Keratinocyte (primary cell): ENCODE results near the gene MS4A6E. TPM values are rescaled to one million over a fixed set of nuclear protein-coding genes. Genes with fewer than 3 reads are reported as not detected.

ENCODE experiments used
- DNase-seq: peaks from one replicate; pipeline ENCODE4 v3.0.0-alpha.2; 2011; ENCODE audit warnings: low read depth, missing footprints, low spot score
- FAIRE-seq: peaks from 2 replicates; lab custom pipeline; 2011; peaks lifted over from hg19 to GRCh38; lab: Jason Lieb, UNC
- H2AFZ ChIP-seq: 2 replicates; pipeline ENCODE4 v1.6.0; 2012; ENCODE audit warnings: low read length, control low read depth, inconsistent platforms; ENCODE audit not compliant: control insufficient read depth
- H3K27ac ChIP-seq: 2 replicates; pipeline ENCODE4 v1.5.1; 2011; ENCODE audit warnings: low read length; ENCODE audit not compliant: control insufficient read depth, insufficient read depth
- H3K27me3 ChIP-seq: 3 replicates; pipeline ENCODE4 v1.6.0; 2011; ENCODE audit warnings: low read length; ENCODE audit not compliant: control insufficient read depth, insufficient read depth; ENCODE audit errors: extremely low read depth
- H3K36me3 ChIP-seq, 2 experiments: 2 replicates in 1 of 2; 3 replicates in 1 of 2; pipeline ENCODE4 v1.5.1; 2011; ENCODE audit warnings: low read length in 2 of 2, mild to moderate bottlenecking in 1 of 2; ENCODE audit not compliant: control insufficient read depth in 2 of 2, insufficient read depth in 2 of 2; ENCODE audit errors: extremely low read depth in 1 of 2
- H3K4me1 ChIP-seq: 3 replicates; pipeline ENCODE4 v1.5.1; 2011; ENCODE audit warnings: low read length; ENCODE audit not compliant: control insufficient read depth, insufficient read depth; ENCODE audit errors: extremely low read depth
- H3K4me2 ChIP-seq: 3 replicates; pipeline ENCODE4 v1.6.0; 2011; ENCODE audit warnings: low read depth, low read length; ENCODE audit not compliant: control insufficient read depth, insufficient read depth; ENCODE audit errors: extremely low read depth
- H3K4me3 ChIP-seq, 3 experiments: fragments of 200-600 bp in 1 of 3; sonication (generic) in 1 of 3; 2 replicates in 2 of 3; 3 replicates in 1 of 3; pipeline ENCODE4 v1.5.1; 2011 to 2016; ENCODE audit warnings: low read length in 3 of 3, mild to moderate bottlenecking in 3 of 3, control low read depth in 2 of 3, inconsistent platforms in 1 of 3, low read depth in 1 of 3, mixed read lengths in 1 of 3, mixed run types in 1 of 3, moderate library complexity in 1 of 3; ENCODE audit not compliant: control insufficient read depth in 2 of 3, insufficient read depth in 2 of 3; ENCODE audit errors: extremely low read depth in 1 of 3
- H3K79me2 ChIP-seq: 2 replicates; pipeline ENCODE4 v1.6.0; 2012; ENCODE audit warnings: low read length; ENCODE audit not compliant: control insufficient read depth, insufficient read depth
- H3K9ac ChIP-seq: 3 replicates; pipeline ENCODE4 v1.6.0; 2011; ENCODE audit warnings: low read length; ENCODE audit not compliant: control insufficient read depth, insufficient read depth; ENCODE audit errors: extremely low read depth
- H3K9me1 ChIP-seq: 3 replicates; pipeline ENCODE4 v1.6.0; 2011; ENCODE audit warnings: low read length; ENCODE audit not compliant: control insufficient read depth, insufficient read depth; ENCODE audit errors: extremely low read depth
- H3K9me3 ChIP-seq: 2 replicates; pipeline ENCODE4 v1.5.1; 2012; ENCODE audit warnings: low read depth, low read length; ENCODE audit not compliant: control insufficient read depth
- H4K20me1 ChIP-seq: 3 replicates; pipeline ENCODE4 v1.6.0; 2011; ENCODE audit warnings: low read length; ENCODE audit not compliant: control insufficient read depth, insufficient read depth; ENCODE audit errors: extremely low read depth
- CTCF ChIP-seq, 3 experiments: IDR thresholded peaks in 1 of 3; conservative IDR thresholded peaks in 1 of 3; optimal IDR thresholded peaks in 1 of 3; 2 replicates in 2 of 3; 3 replicates in 1 of 3; pipeline versions ENCODE3 to v1.5.1; 2011; ENCODE audit warnings: low read length in 3 of 3, mild to moderate bottlenecking in 3 of 3, moderate library complexity in 2 of 3, control low read depth in 1 of 3, inconsistent platforms in 1 of 3; ENCODE audit not compliant: insufficient read depth in 2 of 3; ENCODE audit errors: extremely low read depth in 1 of 3
- EZH2 ChIP-seq: IDR thresholded peaks from one replicate; pipeline ENCODE4 v1.6.1; 2012; ENCODE audit warnings: inconsistent platforms, mild to moderate bottlenecking, low read length, moderate library complexity
- dilution Hi-C: fragments of 300-500 bp; cut with MboI; formaldehyde crosslinking; loops from one replicate; pipeline ENCODE4 v1.7.0; 2020; ENCODE audit warnings: low sequenced_read_pairs; ENCODE audit not compliant: extremely low pct_ligation_motif_present
- polyA plus RNA-seq, 5 experiments: library from polyadenylated mRNA; depleted of rRNA in 3 of 5; stranded (reverse) in 3 of 5; stranded (forward) in 1 of 5; unstranded in 1 of 5; fragments of >200 nt; gene quantifications; 1 replicate in 1 of 5; 2 replicates in 3 of 5; 3 replicates in 1 of 5; pipeline versions ENCODE4 v1.2.1 to v1.2.3, GENCODE V29; 2011 to 2012; ENCODE audit warnings: missing spikeins in 2 of 5, low read depth in 1 of 5, low replicate concordance in 1 of 5

MS4A6E gene
- polyA plus RNA-seq, 1 donor (not counting 4 experiments of a cell fraction or from before 2014, with no cell fraction given) = not detected

GRCh38 chr11:60338053-60338452, 11.0 kb downstream of the MS4A6E start:
- no peaks in the 10 kb centered on the region for H3K36me3 ChIP-seq
- no peaks in the 10 kb centered on the region for H4K20me1 ChIP-seq
- dilution Hi-C loops = no loop called here
- H3K79me2 ChIP-seq = no peaks in the 10 kb centered on the region
- no peaks in the 10 kb centered on the region for H3K27me3 ChIP-seq
- no peaks in the 10 kb centered on the region for H3K4me1 ChIP-seq
- H3K27ac ChIP-seq = no peak overlapping the region
- TF ChIP-seq CTCF (optimal IDR thresholded peaks at IDR 0.05 in 1 of 3, IDR thresholded peaks at IDR 0.05 in 1 of 3, conservative IDR thresholded peaks at IDR 0.05 in 1 of 3; ENCODE audit: extremely low read depth in 1 of 3, insufficient read depth in 2 of 3, low read length in 3 of 3) = no peak
- TF ChIP-seq EZH2 = no peak
- no peak for FAIRE-seq
- H3K9me3 ChIP-seq = no peaks in the 10 kb centered on the region
- H3K9me1 ChIP-seq = no peaks in the 10 kb centered on the region
- no peak overlapping the region for H2AFZ ChIP-seq
- H3K4me3 ChIP-seq = no peak overlapping the region
- DNase-seq = no peak
- no peak overlapping the region for H3K9ac ChIP-seq
- H3K4me2 ChIP-seq = no peak overlapping the region

GRCh38 chr11:60339356-60339755, 12.3 kb downstream of the MS4A6E start:
- Histone ChIP-seq H3K36me3 (no peaks in the 10 kb centered on the region), H3K9ac (no peak overlapping the region), H3K4me1 (no peaks in the 10 kb centered on the region), H3K79me2 (no peaks in the 10 kb centered on the region), H3K27ac (no peak overlapping the region), H3K9me1 (no peaks in the 10 kb centered on the region), H3K9me3 (no peaks in the 10 kb centered on the region), H3K27me3 (no peaks in the 10 kb centered on the region), H3K4me2 (no peak overlapping the region), H3K4me3 (no peak overlapping the region), H4K20me1 (no peaks in the 10 kb centered on the region), H2AFZ (no peak overlapping the region)
- no peak for FAIRE-seq
- TF ChIP-seq EZH2 (no peak), CTCF (optimal IDR thresholded peaks at IDR 0.05 in 1 of 3, IDR thresholded peaks at IDR 0.05 in 1 of 3, conservative IDR thresholded peaks at IDR 0.05 in 1 of 3; ENCODE audit: extremely low read depth in 1 of 3, insufficient read depth in 2 of 3, low read length in 3 of 3) (no peak)
- dilution Hi-C loops = no loop called here
- no peak for DNase-seq
